Adrenal gland (tissue), 12 donors: Measurements from ENCODE around the gene GRIN1. TPM values are rescaled to one million over a fixed set of nuclear protein-coding genes. Genes with fewer than 3 reads are reported as not detected.

Experiments
- DNase-seq, 7 donors: peaks; one replicate each; pipeline ENCODE4 v3.0.0-alpha.2; 2019 to 2020
- H3K27ac ChIP-seq, 5 donors: fragments of 200-600 bp; sonication (generic) in 4 of 5; 1 replicate in 3 of 5; 2 replicates in 2 of 5; pipeline versions ENCODE4 v1.5.1 to v1.8.0; 2016 to 2020; ENCODE audit warnings: mild to moderate bottlenecking in 1 of 5
- H3K27me3 ChIP-seq: fragments of 200-600 bp; 2 replicates; pipeline ENCODE4 v1.8.0; 2021
- H3K36me3 ChIP-seq, 2 donors: fragments of 200-600 bp; replicated peaks in 1 of 2; 1 replicate in 1 of 2; 2 replicates in 1 of 2; pipeline versions ENCODE4 v1.5.1 to v1.8.0; 2018 to 2022
- H3K4me1 ChIP-seq, 2 donors: fragments of 200-600 bp; replicated peaks in 1 of 2; 1 replicate in 1 of 2; 2 replicates in 1 of 2; pipeline versions ENCODE4 v1.5.1 to v1.8.0; 2018 to 2021
- H3K4me3 ChIP-seq, 4 donors: fragments of 200-600 bp; sonication (generic) in 3 of 4; one replicate each; pipeline ENCODE4 v1.5.1; 2016 to 2018
- H3K9me3 ChIP-seq, 3 donors: fragments of 200-600 bp; sonication (generic) in 1 of 3; replicated peaks in 1 of 3; 1 replicate in 2 of 3; 2 replicates in 1 of 3; pipeline versions ENCODE4 v1.5.1 to v1.8.0; 2016 to 2021
- CTCF ChIP-seq, 6 experiments: fragments of 450-650 bp in 4 of 6; fragments of 200-600 bp in 2 of 6; sonication (generic) in 1 of 6; IDR thresholded peaks; 1 replicate in 5 of 6; 2 replicates in 1 of 6; pipeline versions ENCODE4 v1.5.1 to v1.8.0; 2016 to 2021; ENCODE audit warnings: antibody characterized with exemption in 6 of 6, mild to moderate bottlenecking in 2 of 6, moderate library complexity in 1 of 6
- POLR2A ChIP-seq, 2 donors: fragments of 450-650 bp; IDR thresholded peaks; one replicate each; pipeline ENCODE4 v1.6.1; 2017; ENCODE audit warnings: antibody characterized with exemption in 2 of 2, mild to moderate bottlenecking in 2 of 2, moderate library complexity in 1 of 2
- WGBS, 4 donors: extraction: QIAGEN DNeasy Blood & Tissue Kit in 2 of 4; methylation state at CpG; one replicate each; pipeline versions ENCODE4 v1.1.5 to v1.1.7; 2013 to 2017; 5-methylcytosine and 5-hydroxymethylcytosine counted together
- intact Hi-C, 2 donors: fragments of 100-400 bp; cut with DNase I; formaldehyde crosslinking; loops; one replicate each; pipeline versions ENCODE4 v1.14.1 to v1.15.0; 2022 to 2023
- polyA plus RNA-seq, 3 donors: library from polyadenylated mRNA; stranded (reverse); fragments of 200-250 nt in 2 of 3; fragments of 350-450 nt in 1 of 3; fragmentation: Illumina TruSeq in 1 of 3; extraction: RNeasy Lipid Tissue Mini Kit (QIAGEN cat#74804) in 1 of 3; gene quantifications; one replicate each; pipeline ENCODE4 v1.2.3, GENCODE V29; 2013 to 2014
- total RNA-seq, 9 donors: library from RNA; depleted of rRNA in 4 of 9; stranded (reverse); fragments of >200 nt in 4 of 9; fragments of 120-200 nt in 1 of 9; fragmentation: NEBNext Ultra II Directional in 1 of 9; extraction: Animal tissue kit (Norgen Biotek cat#: 25700) in 1 of 9; gene quantifications; one replicate each; pipeline versions ENCODE4 v1.1.0 to v1.2.4, GENCODE V29; 2013 to 2023
- donor health status: healthy with polysubstance abuse.
- donor health status: Bipolar disorder and iron deficiency.
- donor health status: DM: yes; HTN: yes; CAD: no.
- donor health status: DM: no; HTN: no; CAD: no.
- donor health status: DM: no; HTN: no; CAD: no.
- donor health status: DM: yes; HTN: yes; CAD: no.

The GRIN1 gene
- total and polyA plus RNA-seq, 12 donors = 0.04 to 0.28 (median 0.10) TPM; not detected in 5

GRCh38 chr9:137191245-137191644, 52.3 kb downstream of the GRIN1 start:
- 70 to 79% (median 79%) methylated on average over 2 to 3 of the region's 3 CpGs; no CpG with 5 or more reads in 1 of the 4 donors for WGBS, 4 donors
- no peak for TF ChIP-seq POLR2A (IDR thresholded peaks at IDR 0.05)
- no peak for TF ChIP-seq CTCF (IDR thresholded peaks at IDR 0.05)
- H3K4me1 ChIP-seq = peaks cover 20 to 31% of the 10 kb centered on the region in 2 donors
- H3K27ac ChIP-seq = no peak overlapping the region
- H3K9me3 ChIP-seq = no peaks in the 10 kb centered on the region
- peaks cover 0 to 24% of the 10 kb centered on the region in 2 donors for H3K36me3 ChIP-seq
- no peak overlapping the region for H3K4me3 ChIP-seq
- no peaks in the 10 kb centered on the region for H3K27me3 ChIP-seq
- DNase-seq = no peak
- intact Hi-C loops = no loop called here

GRCh38 chr9:137191691-137192447, 52.9 kb downstream of the GRIN1 start:
- intact Hi-C loops = no loop called here
- 83 to 91% (median 85%) methylated on average over 11 to 22 of the region's 22 CpGs for WGBS, 4 donors
- TF ChIP-seq CTCF (IDR thresholded peaks at IDR 0.05) (no peak), POLR2A (IDR thresholded peaks at IDR 0.05) (no peak)
- Histone ChIP-seq H3K27me3 (no peaks in the 10 kb centered on the region), H3K4me3 (no peak overlapping the region), H3K4me1 (peaks cover 19 to 24% of the 10 kb centered on the region in 2 donors), H3K27ac (no peak overlapping the region), H3K36me3 (peaks cover 0 to 24% of the 10 kb centered on the region in 2 donors), H3K9me3 (no peaks in the 10 kb centered on the region)
- DNase-seq = no peak

GRCh38 chr9:137192448-137192780, 53.5 kb downstream of the GRIN1 start:
- intact Hi-C loops = no loop called here
- peaks cover 0 to 24% of the 10 kb centered on the region in 2 donors for H3K36me3 ChIP-seq
- H3K9me3 ChIP-seq = no peaks in the 10 kb centered on the region
- no peak for DNase-seq
- H3K27me3 ChIP-seq = no peaks in the 10 kb centered on the region
- no peak for TF ChIP-seq POLR2A (IDR thresholded peaks at IDR 0.05)
- TF ChIP-seq CTCF (IDR thresholded peaks at IDR 0.05) = no peak
- H3K4me1 ChIP-seq = peaks cover 14 to 20% of the 10 kb centered on the region in 2 donors
- WGBS, 4 donors = 86 to 90% (median 86%) methylated on average over 10 of the region's 10 CpGs
- no peak overlapping the region for H3K4me3 ChIP-seq
- no peak overlapping the region for H3K27ac ChIP-seq

GRCh38 chr9:137192859-137193258, 53.9 kb downstream of the GRIN1 start:
- TF ChIP-seq CTCF (IDR thresholded peaks at IDR 0.05) = no peak
- TF ChIP-seq POLR2A (IDR thresholded peaks at IDR 0.05) = no peak
- DNase-seq = no peak
- H3K4me1 ChIP-seq = peaks cover 11 to 20% of the 10 kb centered on the region in 2 donors
- H3K4me3 ChIP-seq = no peak overlapping the region
- 84% methylated on average over 2 of the region's 2 CpGs; no CpG with 5 or more reads in 2 of the 4 donors for WGBS, 4 donors
- H3K27me3 ChIP-seq = no peaks in the 10 kb centered on the region
- H3K27ac ChIP-seq = no peak overlapping the region
- peaks cover 0 to 24% of the 10 kb centered on the region in 2 donors for H3K36me3 ChIP-seq
- no peaks in the 10 kb centered on the region for H3K9me3 ChIP-seq
- intact Hi-C loops = no loop called here
